Heart left ventricle (tissue), 16 donors: ENCODE data around the gene THAP2. TPM values are rescaled to one million over a fixed set of nuclear protein-coding genes. Genes with fewer than 3 reads are reported as not detected.

Experiments used
- ATAC-seq, 4 donors: fragments of 200-7000 bp; cut with Tn5 transposase; one replicate each; pipeline ENCODE4 v1.9.1; 2020 to 2022; ENCODE audit warnings: moderate library complexity in 4 of 4, mild to moderate bottlenecking in 3 of 4, moderate number of reproducible peaks in 1 of 4
- DNase-seq, 5 donors: peaks; one replicate each; pipeline ENCODE4 v3.0.0-alpha.2; 2020
- H3K27ac ChIP-seq, 12 donors: fragments of 200-600 bp; sonication (generic) in 4 of 12; one replicate each; pipeline versions ENCODE4 v1.5.0 to v1.8.0; 2016 to 2022; ENCODE audit warnings: mild to moderate bottlenecking in 2 of 12
- H3K27me3 ChIP-seq, 9 donors: fragments of 200-600 bp; sonication (generic) in 2 of 9; one replicate each; pipeline versions ENCODE4 v1.5.1 to v1.8.0; 2016 to 2022; ENCODE audit warnings: mild to moderate bottlenecking in 3 of 9
- H3K36me3 ChIP-seq, 9 donors: fragments of 200-600 bp; sonication (generic) in 2 of 9; one replicate each; pipeline versions ENCODE4 v1.5.0 to v1.8.0; 2018 to 2022; ENCODE audit warnings: mild to moderate bottlenecking in 2 of 9
- H3K4me1 ChIP-seq, 12 donors: fragments of 200-600 bp; sonication (generic) in 4 of 12; one replicate each; pipeline versions ENCODE4 v1.5.0 to v1.8.0; 2016 to 2022; ENCODE audit warnings: mild to moderate bottlenecking in 3 of 12
- H3K4me3 ChIP-seq, 12 donors: fragments of 200-600 bp; sonication (generic) in 4 of 12; one replicate each; pipeline versions ENCODE4 v1.5.0 to v1.8.0; 2017 to 2022; ENCODE audit warnings: mild to moderate bottlenecking in 9 of 12, moderate library complexity in 4 of 12
- H3K9me3 ChIP-seq, 12 donors: fragments of 200-600 bp; sonication (generic) in 4 of 12; one replicate each; pipeline versions ENCODE4 v1.5.0 to v1.8.0; 2016 to 2022; ENCODE audit warnings: mild to moderate bottlenecking in 1 of 12
- CTCF ChIP-seq, 12 donors: fragments of 200-600 bp; sonication (generic) in 4 of 12; IDR thresholded peaks; one replicate each; pipeline versions ENCODE4 v1.5.0 to v1.8.0; 2018 to 2022; ENCODE audit warnings: antibody characterized with exemption in 12 of 12, mild to moderate bottlenecking in 5 of 12
- POLR2A ChIP-seq, 2 donors: fragments of 450-650 bp; IDR thresholded peaks; one replicate each; pipeline ENCODE4 v1.6.1; 2017; ENCODE audit warnings: antibody characterized with exemption in 2 of 2, mild to moderate bottlenecking in 2 of 2, moderate library complexity in 2 of 2
- WGBS, 4 donors: extraction: QIAGEN DNeasy Blood & Tissue Kit in 2 of 4; methylation state at CpG; one replicate each; pipeline versions ENCODE4 v1.1.5 to v1.1.7; 2013 to 2018; 5-methylcytosine and 5-hydroxymethylcytosine counted together
- intact Hi-C, 10 donors: fragments of 100-400 bp; cut with DNase I; formaldehyde crosslinking; loops; one replicate each; pipeline versions ENCODE4 v1.11.1 to v1.14.2; 2022
- polyA plus RNA-seq, 2 donors: library from polyadenylated mRNA; stranded (reverse); fragments of 200-250 nt; gene quantifications; one replicate each; pipeline ENCODE4 v1.2.3, GENCODE V29; 2013
- total RNA-seq, 9 donors: library from RNA; depleted of rRNA in 2 of 9; stranded (reverse); fragments of >200 nt in 2 of 9; fragmentation: NEBNext Ultra II Directional in 3 of 9; extraction: Animal tissue kit (Norgen Biotek cat#: 25700) in 3 of 9; gene quantifications; one replicate each; pipeline versions ENCODE4 v1.1.0 to v1.2.4, GENCODE V29; 2016 to 2023
- donor health status: ischemic (EF 13 %, LVEDD 7.1; RV severe dilation, severe dysfunction).
- donor health status: healthy with polysubstance abuse.
- donor health status: DM: no; HTN: yes; CAD: no.
- donor health status: DM: no; HTN: no; CAD: no.
- donor health status: ischemic (EF 25% LVEDD 6.9; RV normal size, moderate dysfunction).
- donor health status: ischemic (EF 25% LVEDD 5.7; RV mildly dilated, moderate dysfunction).
- donor health status: healthy.
- donor health status: DM: yes; HTN: yes; CAD: no.
- donor health status: ischemic (EF 35%, LVEDD 5.7; RV mildly dilated, moderate dysfunction).
- donor health status: nonischemic (EF 11% LVEDD 7.7; RV severe dilation, severe dysfunction).
- donor health status: DM: yes; HTN: yes; CAD: no.
- donor health status: PGD.
- donor health status: ischemic (EF 29% LVEDD 5.4; RV normal size, mild dysfunction).
- donor health status: nonischemic (EF 23%, LVEDD 6.1; RV moderate dilation, normal function).

Gene THAP2
- total and polyA plus RNA-seq, 11 donors, result 2.2 to 13.1 (median 4.5) TPM

DNA sequence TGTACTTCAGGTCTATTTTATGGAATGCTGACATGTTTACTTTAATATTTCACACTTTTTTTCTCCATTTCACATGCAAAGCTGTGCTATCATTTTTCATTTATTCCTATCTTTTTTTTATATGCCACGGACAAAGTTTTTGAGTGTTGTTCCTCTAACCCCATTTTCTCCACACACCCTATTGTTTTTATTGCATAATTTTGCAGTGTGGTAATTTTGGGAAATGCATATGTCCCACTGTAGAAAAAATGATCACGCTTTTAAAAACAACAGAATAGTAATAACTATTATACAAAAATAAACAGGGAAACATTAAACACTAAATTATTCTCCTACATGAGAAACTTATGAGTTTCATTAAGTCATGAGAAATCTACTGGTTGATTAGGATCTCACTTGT is 14.7 kb upstream of the THAP2 start:
- Histone ChIP-seq H3K36me3 (peaks cover 0 to 78% (median 67%) of the 10 kb centered on the region in 9 donors), H3K9me3 (peaks cover 0 to 10% (median 0%) of the 10 kb centered on the region in 12 donors), H3K4me1 (peaks cover 0 to 35% (median 6%) of the 10 kb centered on the region in 12 donors), H3K27ac (no peak overlapping the region), H3K27me3 (no peaks in the 10 kb centered on the region), H3K4me3 (no peak overlapping the region)
- 88 to 93% (median 90%) methylated on average over 2 of the region's 2 CpGs for WGBS, 4 donors
- no peak for TF ChIP-seq CTCF (IDR thresholded peaks at IDR 0.05)
- no peak for TF ChIP-seq POLR2A (IDR thresholded peaks at IDR 0.05)
- ATAC-seq, result no peak
- intact Hi-C loops, result no loop called here
- no peak for DNase-seq

GRCh38 chr12:71652656-71653055 is 11.4 kb upstream of the THAP2 start:
- DNase-seq (no peak), ATAC-seq (no peak)
- H3K4me3 ChIP-seq, result no peak overlapping the region
- H3K27ac ChIP-seq, result no peak overlapping the region
- WGBS, 4 donors, result 81 to 90% (median 86%) methylated on average over 1 of the region's 1 CpG
- H3K4me1 ChIP-seq, result peaks cover 0 to 37% (median 11%) of the 10 kb centered on the region in 12 donors
- no peaks in the 10 kb centered on the region for H3K27me3 ChIP-seq
- peaks cover 0 to 76% (median 59%) of the 10 kb centered on the region in 9 donors for H3K36me3 ChIP-seq
- no peak for TF ChIP-seq CTCF (IDR thresholded peaks at IDR 0.05)
- TF ChIP-seq POLR2A (IDR thresholded peaks at IDR 0.05), result no peak
- peaks cover 0 to 10% (median 0%) of the 10 kb centered on the region in 12 donors for H3K9me3 ChIP-seq
- intact Hi-C loops, result no loop called here

DNA sequence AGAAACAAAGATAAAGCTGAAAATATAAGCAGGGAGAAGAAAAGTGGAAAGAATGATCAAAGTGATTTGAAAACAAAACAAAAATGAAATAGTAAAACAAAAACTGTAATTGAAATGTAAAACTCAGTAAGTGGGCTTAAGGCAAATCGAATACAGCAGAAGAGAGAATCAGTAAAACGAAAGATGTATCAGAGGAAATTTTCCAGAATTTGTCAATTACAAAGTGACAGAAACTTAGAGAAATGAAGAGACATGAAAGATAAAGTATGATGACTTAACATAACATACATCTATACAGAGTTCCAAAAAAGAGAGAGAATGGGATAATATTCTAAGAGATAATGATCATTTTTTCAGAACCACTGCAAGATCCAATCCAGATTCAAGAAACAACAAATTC is 11.0 kb upstream of the THAP2 start:
- Histone ChIP-seq H3K36me3 (peaks cover 0 to 76% (median 62%) of the 10 kb centered on the region in 9 donors), H3K9me3 (peaks cover 0 to 10% (median 0%) of the 10 kb centered on the region in 12 donors), H3K4me1 (peaks cover 0 to 37% (median 11%) of the 10 kb centered on the region in 12 donors), H3K4me3 (no peak overlapping the region), H3K27me3 (no peaks in the 10 kb centered on the region), H3K27ac (no peak overlapping the region)
- DNase-seq (no peak), ATAC-seq (no peak)
- TF ChIP-seq CTCF (IDR thresholded peaks at IDR 0.05) (no peak), POLR2A (IDR thresholded peaks at IDR 0.05) (no peak)
- 94 to 99% (median 96%) methylated on average over 2 of the region's 2 CpGs for WGBS, 4 donors
- intact Hi-C loops, result no loop called here

DNA sequence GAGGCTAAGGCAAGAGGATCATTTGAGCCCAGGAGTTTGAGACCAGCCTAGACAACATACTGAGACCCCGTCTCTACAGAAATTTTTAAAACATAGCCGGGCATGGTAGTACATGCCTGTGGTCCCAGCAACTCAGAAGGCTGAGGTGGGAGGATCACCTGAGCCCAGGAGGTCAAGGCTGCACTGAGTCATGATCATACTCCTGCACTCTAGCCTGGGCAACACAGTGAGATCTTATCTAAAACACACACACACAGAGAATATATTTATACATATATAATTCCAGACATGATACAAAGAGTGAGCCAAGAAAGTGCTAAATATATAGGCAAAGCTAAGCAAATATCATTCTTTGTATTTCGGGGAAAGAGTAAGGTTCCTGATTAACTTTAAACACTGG is 9.9 kb upstream of the THAP2 start:
- peaks cover 0 to 10% (median 0%) of the 10 kb centered on the region in 12 donors for H3K9me3 ChIP-seq
- 83 to 97% (median 97%) methylated on average over 3 of the region's 3 CpGs for WGBS, 4 donors
- intact Hi-C loops, result no loop called here
- TF ChIP-seq POLR2A (IDR thresholded peaks at IDR 0.05) (no peak), CTCF (IDR thresholded peaks at IDR 0.05) (no peak)
- ATAC-seq, result no peak
- peaks cover 0 to 81% (median 65%) of the 10 kb centered on the region in 9 donors for H3K36me3 ChIP-seq
- DNase-seq, result no peak
- H3K4me1 ChIP-seq, result peaks cover 0 to 35% (median 11%) of the 10 kb centered on the region in 12 donors
- no peak overlapping the region for H3K27ac ChIP-seq
- no peaks in the 10 kb centered on the region for H3K27me3 ChIP-seq
- no peak overlapping the region for H3K4me3 ChIP-seq
